Measurements from ENCODE around the gene ALDOB. TPM values are rescaled to one million over a fixed set of nuclear protein-coding genes. Genes with fewer than 3 reads are reported as not detected.

The ALDOB gene
- total and polyA plus RNA-seq, 2 of the 13 experiments (the other 11 are each of a cell fraction or from before 2014, with no cell fraction given): 0.29 to 0.97 TPM

GRCh38 chr9:101433229-101433628, 2.3 kb downstream of the ALDOB start (continued):
- no peak for TF ChIP-seq ZBTB40 (IDR thresholded peaks at IDR 0.05)
- TF ChIP-seq ZBTB40 (CRISPR knock-in tag; IDR thresholded peaks at IDR 0.05): no peak; the same call in 1 of the 2 replicates
- no peak for TF ChIP-seq NFAT5 (CRISPR knock-in tag; IDR thresholded peaks at IDR 0.05)
- no peak for TF ChIP-seq IRF1 (CRISPR knock-in tag; IDR thresholded peaks at IDR 0.05; ENCODE audit: low read depth)
- no peak for TF ChIP-seq DNMT1 (CRISPR knock-in tag; IDR thresholded peaks at IDR 0.05)
- TF ChIP-seq ATF7-NPFF (CRISPR knock-in tag; IDR thresholded peaks at IDR 0.05; ENCODE audit: low read depth): no peak
- TF ChIP-seq ZFP91 (CRISPR knock-in tag; IDR thresholded peaks at IDR 0.05; ENCODE audit: borderline replicate concordance): no peak
- TF ChIP-seq ZSCAN12 (CRISPR knock-in tag; IDR thresholded peaks at IDR 0.05): no peak
- no peak for TF ChIP-seq THYN1 (CRISPR knock-in tag; IDR thresholded peaks at IDR 0.05; ENCODE audit: borderline replicate concordance, low read depth)
- TF ChIP-seq ZNF263 (CRISPR knock-in tag; IDR thresholded peaks at IDR 0.05): peak; percentile 52; the same call in 1 of the 2 replicates
